HepG2 (cell line): ENCODE measurements around the gene NFAT5.

Experiments used
- JUN ChIP-seq: sonication (generic); formaldehyde crosslinking; IDR thresholded peaks from 2 replicates; pipeline ENCODE4 v1.4.0; 2020; ENCODE audit warnings: mild to moderate bottlenecking, missing genetic modification reagents
- MTF1 ChIP-seq: sonication (generic); formaldehyde crosslinking; IDR thresholded peaks from 2 replicates; pipeline ENCODE4 v1.5.0; 2020; ENCODE audit warnings: missing genetic modification reagents
- MYNN ChIP-seq: sonication (generic); formaldehyde crosslinking; IDR thresholded peaks from 2 replicates; pipeline ENCODE4 v1.4.0; 2020; ENCODE audit warnings: mild to moderate bottlenecking, low read depth, missing genetic modification reagents
- NR3C1 ChIP-seq: sonication (generic); formaldehyde crosslinking; IDR thresholded peaks from 2 replicates; pipeline ENCODE4 v1.4.0; 2020; ENCODE audit warnings: missing genetic modification reagents
- PHF20 ChIP-seq: sonication (generic); formaldehyde crosslinking; IDR thresholded peaks from 2 replicates; pipeline ENCODE4 v1.5.0; 2020; ENCODE audit warnings: mild to moderate bottlenecking, missing genetic modification reagents
- POLR2A ChIP-seq, 2 experiments: IDR thresholded peaks; 2 replicates each; pipeline ENCODE4 v1.6.1; 2011; ENCODE audit warnings: low read depth in 2 of 2, low read length in 2 of 2, mild to moderate bottlenecking in 1 of 2, moderate library complexity in 1 of 2; ENCODE audit not compliant: insufficient read depth in 1 of 2
- SMARCE1 ChIP-seq: fragments of 450-650 bp; IDR thresholded peaks from 2 replicates; pipeline ENCODE4 v1.6.1; 2017; ENCODE audit warnings: borderline replicate concordance
- TCF7 ChIP-seq: sonication (generic); IDR thresholded peaks from 2 replicates; pipeline ENCODE4 v1.6.1; 2016; ENCODE audit warnings: antibody characterized with exemption, low read depth
- ZNF484 ChIP-seq: sonication (generic); formaldehyde crosslinking; IDR thresholded peaks from 2 replicates; pipeline ENCODE4 v1.5.1; 2020; ENCODE audit warnings: mild to moderate bottlenecking, low read depth, missing genetic modification reagents, borderline replicate concordance
- ZNF878 ChIP-seq: sonication (generic); formaldehyde crosslinking; IDR thresholded peaks from 2 replicates; pipeline ENCODE4 v1.8.1; 2023; ENCODE audit warnings: mild to moderate bottlenecking, missing genetic modification reagents, moderate library complexity
- TF ChIP-seq, protein P1 (sequence below): sonication (generic); formaldehyde crosslinking; IDR thresholded peaks from 2 replicates; pipeline ENCODE4 v1.4.0; 2020; ENCODE audit warnings: low read depth, mild to moderate bottlenecking, missing genetic modification reagents

DNA sequence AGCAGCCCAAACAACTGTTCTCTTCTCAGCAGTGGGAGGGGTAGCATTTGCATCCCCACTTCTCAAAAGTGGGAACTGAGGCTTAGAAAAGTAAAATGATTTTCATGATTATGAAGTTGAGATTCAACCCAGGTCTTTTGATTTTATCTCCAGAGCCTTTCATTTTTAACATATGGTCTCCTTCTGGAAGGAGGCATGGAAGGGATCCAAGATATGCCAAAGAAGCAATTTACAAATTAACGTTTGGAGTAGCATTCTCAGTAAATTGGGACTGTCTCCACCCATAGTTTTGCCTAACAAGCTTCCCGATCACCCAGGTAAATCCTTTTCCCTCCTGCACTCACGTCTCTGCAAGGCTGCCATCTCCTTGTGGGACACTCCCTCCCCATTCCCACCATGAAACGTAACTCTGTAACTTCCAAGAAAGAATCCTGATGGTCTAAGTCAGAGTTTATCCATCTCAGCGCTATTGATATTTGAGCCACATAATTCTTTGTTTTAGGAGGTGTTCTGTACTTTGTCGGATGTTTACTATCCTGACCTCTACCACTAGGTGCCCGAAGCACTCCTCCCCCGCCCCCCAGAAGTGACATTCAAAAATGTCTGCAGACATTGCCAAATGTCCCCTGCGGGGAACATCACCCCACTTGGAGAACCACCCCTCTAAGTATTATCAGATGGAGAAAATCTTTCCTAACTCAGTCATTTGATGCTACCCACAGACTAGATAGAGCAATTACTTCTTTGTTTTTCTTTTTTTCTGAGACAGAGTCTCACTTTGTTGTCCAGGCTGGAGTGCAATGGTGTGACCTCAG is 32.9 kb upstream of the NFAT5 start:
- TF ChIP-seq TCF7 (no peak), JUN (no peak), POLR2A (IDR thresholded peaks at IDR 0.05; ENCODE audit: insufficient read depth in 1 of 2, low read depth in 2 of 2, low read length in 2 of 2) (no peak), MYNN (CRISPR knock-in tag) (no peak), SMARCE1 (no peak), NR3C1 (CRISPR knock-in tag) (no peak), ZNF484 (CRISPR knock-in tag) (no peak), PHF20 (no peak), ZNF878 (no peak), MTF1 (CRISPR knock-in tag) (no peak)
- TF ChIP-seq, protein P1, sequence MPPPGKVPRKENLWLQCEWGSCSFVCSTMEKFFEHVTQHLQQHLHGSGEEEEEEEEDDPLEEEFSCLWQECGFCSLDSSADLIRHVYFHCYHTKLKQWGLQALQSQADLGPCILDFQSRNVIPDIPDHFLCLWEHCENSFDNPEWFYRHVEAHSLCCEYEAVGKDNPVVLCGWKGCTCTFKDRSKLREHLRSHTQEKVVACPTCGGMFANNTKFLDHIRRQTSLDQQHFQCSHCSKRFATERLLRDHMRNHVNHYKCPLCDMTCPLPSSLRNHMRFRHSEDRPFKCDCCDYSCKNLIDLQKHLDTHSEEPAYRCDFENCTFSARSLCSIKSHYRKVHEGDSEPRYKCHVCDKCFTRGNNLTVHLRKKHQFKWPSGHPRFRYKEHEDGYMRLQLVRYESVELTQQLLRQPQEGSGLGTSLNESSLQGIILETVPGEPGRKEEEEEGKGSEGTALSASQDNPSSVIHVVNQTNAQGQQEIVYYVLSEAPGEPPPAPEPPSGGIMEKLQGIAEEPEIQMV (CRISPR knock-in tag): no peak
